Activated CD4-positive, alpha-beta T cell treated with anti-CD3 and anti-CD28 coated beads, Interleukin-2, amount 50 U/mL, for 24 hours (primary cell): ENCODE data around the gene PARVB.
"Not testable (repeated sequence)": the region's sequence is repeated elsewhere in the genome, so short reads cannot be mapped to it uniquely, and the experiment has no call there.

Experiments used
- DNase-seq, 2 donors: peaks; one replicate each; pipeline ENCODE4 v3.0.0-alpha.2; 2020; ENCODE audit warnings: low read depth in 1 of 2, low spot score in 1 of 2

The PARVB gene

DNA sequence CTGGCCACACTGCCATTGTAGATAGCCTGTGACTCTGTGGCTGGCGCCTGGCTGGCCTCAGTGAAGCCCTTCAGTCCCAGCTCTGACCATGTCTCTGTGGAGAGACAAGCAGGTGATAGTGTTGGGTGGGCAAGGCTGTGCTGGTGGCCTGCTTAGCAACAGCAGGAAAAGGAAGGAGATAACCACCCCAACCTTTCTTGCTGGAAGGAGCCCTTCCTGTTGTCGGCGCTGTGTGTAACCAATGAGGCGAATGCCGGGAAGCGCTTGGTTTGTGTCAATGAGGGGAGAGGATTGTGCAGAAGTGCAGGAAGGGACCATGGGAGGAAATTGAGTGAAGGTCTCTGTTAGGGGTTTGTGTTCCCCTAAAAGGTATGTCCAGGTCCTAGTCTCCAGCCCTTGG lies 27.3 kb downstream of the PARVB start:
- DNase-seq, result no peak

DNA sequence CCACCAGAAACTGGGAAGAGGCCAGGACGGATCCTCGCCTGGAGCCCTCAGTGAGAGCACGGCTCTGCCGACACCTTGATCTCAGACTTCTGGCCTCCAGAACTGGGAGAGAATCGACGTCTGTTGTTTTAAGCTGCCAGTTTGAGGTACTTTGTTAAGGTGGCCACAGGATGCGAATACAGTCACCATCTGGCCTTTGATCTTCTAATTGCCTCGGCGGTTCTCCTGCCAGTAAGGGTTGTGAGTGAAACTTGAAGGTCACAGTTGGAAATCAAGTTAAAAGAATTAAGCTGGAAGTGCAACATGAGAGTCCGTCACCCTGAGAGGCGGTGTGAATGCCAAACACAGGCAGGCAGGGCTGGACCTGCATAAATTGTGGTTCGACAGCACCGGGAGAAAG lies 27.9 kb downstream of the PARVB start:
- no peak for DNase-seq

DNA sequence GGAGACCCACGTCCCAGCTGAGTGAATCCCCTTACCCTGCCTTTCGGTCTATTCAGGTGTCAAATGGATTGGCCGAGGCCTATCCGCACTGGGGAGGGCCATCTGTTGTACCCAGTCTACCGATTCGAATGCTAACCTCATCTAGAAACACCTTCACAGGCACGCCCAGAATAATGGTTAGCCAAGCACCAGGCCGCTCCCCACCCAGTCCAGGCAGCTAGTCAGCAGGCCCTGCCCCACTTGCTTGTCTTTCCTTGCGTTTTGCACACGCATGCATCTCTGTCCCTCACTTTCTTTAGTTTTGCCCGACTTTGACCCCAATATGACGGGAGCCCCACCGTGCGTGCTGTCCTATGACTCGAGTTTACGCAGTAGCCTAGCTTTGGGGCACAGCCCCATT lies 31.7 kb downstream of the PARVB start:
- DNase-seq, result no peak

DNA sequence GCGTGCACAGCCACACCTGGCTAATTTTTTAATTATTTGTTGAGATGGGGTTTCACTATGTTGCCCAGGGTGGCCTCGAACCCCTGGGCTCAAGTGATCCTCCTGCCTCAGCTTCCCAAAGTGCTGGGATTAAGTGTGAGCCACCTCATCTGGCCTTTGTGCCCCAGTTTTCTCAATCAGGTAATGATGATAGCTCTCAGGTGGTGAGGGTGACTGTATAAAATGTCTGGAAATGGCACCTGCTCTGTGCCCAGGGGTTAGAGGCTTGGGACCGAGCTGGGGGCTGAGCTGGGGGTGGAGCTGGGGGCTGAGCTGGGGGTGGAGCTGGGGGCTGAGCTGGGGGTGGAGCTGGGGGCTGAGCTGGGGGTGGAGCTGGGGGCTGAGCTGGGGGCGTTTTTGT lies 32.5 kb downstream of the PARVB start:
- DNase-seq, result not testable (repeated sequence)

DNA sequence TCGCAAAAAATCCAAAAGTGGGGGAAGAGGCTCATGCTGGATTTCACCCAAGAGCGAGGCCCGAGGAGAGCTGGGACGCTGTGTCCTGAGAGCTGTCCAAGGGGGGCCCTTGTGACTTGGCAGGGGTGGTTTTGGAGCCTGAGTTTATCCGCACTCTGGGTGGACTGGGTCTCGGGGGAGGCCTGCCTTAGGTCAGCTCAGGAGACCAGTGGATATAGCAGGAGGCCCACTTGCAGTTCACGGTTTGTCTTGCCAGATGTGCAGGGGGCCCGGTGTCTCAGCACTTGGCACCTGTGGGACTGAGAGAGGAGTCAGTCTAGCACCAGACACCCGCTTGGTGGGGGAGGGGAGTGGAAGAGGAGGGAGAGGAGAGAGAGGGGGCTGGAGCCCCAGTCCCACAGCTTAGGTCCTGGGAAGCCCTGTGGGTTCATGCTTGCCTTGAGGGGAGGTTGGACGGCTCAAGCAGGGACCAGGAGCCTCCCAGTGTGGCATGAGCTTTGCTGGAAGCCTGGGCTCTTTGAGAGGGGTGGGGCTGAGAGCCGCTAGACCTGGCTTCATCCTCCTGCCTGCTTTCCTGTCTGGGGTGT lies 33.4 kb downstream of the PARVB start:
- DNase-seq, result no peak

DNA sequence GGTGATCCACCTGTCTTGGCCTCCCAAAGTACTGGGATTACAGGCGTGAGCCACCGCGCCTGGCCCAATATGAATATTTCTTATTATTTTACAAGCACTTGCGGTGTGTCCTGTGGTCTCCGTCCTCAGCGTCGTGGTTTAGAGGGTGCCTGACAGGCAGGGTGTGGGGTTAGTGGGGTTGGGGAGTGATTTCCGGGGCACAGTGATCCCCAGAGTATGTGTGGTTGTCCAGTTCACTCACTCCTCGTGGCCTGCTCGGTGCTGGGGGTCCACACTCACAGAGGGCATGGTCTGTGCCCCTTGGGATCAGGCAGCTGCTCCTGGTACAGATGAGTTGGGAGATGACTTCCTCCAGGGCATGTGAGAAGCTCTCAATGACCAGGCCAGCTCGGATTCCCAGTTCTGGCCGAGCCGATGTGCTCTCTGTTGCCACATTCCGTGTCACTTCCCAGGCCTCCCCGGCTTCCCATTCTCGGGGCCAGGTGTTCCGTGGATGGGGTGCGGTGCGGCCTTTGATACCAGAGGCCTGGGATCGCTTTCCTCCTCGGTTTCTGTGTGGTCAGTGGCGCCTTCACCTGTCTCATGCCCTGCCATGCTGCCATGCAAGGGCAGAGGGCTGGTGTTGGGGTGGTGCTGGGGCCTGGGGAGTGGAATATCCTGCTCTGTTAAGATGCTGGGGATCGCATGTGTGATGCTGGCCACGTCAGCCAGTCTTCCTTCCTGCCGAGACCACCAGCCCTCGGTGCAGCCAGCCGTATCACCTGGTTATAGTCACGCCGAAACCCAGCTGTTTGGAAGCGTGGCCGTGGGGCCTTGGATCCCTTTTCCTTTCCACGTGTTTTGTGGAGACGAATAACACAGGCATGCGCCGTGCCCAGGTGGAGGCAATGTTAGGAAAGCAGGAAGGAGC lies 39.6 kb downstream of the PARVB start:
- no peak for DNase-seq

DNA sequence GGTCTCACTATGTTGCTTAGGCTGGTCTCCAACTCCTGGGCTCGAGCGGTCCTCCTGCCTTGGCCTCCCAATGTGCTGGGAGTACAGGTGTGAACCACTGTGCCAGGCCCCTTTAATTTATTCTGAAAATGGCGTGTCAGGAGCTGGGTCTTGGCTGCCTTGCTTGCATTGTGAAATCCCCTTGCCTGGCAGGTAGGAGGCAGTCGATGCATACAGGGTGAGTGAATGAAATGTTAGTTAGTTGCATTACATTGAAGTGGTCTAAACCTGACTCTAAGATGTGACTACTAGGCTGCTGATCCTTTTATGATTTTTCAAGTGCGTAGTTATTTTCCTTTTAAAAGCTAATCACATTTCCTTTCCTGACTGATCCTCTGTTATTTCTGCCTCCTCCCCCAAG lies 42.9 kb downstream of the PARVB start:
- DNase-seq, result no peak

DNA sequence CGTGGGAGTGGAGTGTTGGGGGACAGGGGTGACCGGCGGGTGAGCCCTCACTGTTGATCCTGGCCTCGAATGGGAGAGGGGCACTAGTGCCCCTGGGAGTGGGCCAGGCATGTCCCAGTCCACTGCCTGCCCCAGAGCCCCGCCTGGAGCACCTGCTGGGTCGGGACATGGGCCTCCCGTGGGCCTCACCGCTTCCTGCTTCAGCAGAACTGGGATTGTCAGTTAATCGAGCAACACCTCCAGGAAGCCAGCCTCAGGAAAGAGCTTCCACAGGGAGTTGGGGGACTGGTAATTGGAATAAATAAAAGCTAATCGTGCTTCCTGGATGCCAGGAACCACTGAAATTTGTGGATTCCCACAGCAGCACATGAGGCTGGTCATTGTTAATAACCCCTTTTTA lies 43.8 kb downstream of the PARVB start:
- DNase-seq, result no peak

DNA sequence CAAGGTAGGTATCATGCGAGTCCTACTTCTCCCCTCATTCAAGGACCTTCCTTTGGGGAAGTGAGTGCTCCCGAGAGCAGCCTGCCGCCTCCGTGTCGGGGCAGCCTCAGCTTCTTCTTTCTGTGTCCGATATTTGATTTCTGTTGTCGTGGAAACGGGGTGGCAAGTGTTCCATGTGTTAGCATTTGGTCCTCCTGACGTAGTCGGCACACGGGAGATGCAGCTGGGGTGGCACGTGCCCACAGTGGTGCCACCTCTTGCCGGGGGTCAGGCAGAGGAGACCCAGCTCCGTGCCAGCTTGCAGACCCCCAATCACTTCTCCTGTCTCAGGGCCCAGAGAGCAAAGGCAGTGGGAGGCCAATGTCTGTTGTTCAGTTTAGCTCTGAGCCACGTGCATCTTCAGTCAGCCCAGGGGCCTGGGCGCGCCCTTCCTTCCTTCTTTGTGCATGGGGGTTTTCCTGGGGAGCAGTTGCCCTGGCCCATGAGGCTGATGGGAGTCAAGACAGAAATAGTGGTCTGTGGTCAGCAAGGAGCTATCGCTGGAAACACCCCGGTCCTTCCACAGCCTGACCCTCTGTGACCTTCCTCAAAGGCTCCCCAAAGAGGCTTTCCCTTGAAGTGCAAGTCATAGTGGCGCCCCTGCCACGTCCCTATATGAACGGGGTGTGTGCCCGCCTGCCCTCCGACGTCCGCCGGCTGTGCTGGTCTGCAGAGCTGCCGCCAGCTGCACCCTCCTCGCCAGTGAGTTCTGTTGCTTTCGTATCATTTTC lies 44.5 kb downstream of the PARVB start:
- DNase-seq, result no peak

DNA sequence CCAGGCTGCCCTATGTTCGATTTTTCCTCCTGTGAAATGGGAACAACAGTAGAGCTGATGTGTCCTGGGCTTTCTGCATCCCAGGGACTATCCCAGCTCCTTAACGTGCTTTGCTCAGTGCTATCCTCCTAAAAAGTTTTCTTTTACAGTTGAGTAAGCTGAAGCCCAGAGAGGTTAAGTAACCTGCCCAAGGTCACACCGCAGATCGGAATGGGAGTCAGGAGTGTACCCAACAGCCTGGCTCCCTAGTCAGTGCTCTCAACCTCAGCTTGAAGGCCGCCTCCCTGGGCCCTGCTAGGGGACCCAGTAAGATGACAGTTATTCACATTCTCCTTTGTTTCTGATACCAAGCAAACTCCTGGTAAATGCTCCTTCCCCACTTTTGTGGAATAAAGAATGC lies 45.9 kb downstream of the PARVB start:
- DNase-seq, result no peak

DNA sequence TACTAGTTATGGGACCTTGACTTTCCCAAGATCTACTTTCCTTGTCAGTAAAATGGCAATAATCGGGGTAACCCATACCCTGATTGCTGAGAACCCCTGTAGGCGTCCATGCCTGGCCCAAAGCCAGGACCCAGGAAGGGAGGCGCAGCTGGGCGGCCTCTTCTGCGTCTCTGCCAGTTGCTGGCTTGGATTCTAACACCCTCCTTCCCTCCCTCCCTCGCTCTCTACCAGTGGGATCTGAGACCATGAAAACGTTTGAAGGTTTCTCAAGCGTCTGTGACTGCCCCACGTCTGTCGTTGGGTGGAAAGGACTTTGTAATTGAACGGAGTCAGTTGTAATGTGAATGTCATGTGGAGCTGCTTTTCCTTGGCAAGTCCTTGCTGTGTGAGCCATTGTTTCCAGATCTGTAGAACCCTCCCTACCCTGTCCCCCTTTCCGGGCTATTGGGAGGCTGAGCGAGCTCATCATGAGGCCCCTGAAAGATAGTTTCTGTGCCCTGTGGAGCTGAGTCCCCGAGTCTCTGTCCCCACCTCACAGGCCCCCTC lies 47.8 kb downstream of the PARVB start:
- DNase-seq, result no peak

DNA sequence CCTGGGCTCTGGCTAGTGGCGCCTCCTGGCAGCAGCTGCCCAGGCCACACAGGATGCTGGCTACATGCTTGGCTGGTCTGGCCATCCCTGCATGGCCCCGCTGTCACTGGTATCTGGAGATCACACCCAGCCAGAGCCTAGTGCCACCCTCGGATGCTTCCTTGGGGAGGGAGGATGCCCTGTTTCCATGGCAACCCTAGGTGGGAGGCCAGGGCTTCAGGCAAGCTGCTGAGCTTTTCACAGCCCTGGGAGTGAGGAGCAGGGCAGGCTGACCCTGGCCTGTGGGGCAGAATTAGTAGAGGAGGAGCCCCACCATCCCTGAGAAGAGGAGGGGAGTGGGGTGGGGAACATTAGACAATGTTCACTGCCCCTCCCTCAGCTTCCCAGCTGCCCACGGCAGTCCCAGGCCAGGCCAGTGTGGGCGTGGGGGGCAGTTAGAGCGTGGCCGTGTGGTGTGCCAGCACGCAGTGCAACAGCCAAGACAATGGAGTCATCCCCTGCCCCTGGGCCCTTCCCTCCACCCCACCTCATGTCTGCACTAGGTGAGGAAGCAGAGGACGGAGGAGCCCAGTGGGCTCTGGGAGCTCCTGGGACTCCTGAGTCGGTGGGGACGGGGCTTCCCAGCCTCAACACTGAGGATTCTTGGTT lies 50.4 kb downstream of the PARVB start:
- no peak for DNase-seq

DNA sequence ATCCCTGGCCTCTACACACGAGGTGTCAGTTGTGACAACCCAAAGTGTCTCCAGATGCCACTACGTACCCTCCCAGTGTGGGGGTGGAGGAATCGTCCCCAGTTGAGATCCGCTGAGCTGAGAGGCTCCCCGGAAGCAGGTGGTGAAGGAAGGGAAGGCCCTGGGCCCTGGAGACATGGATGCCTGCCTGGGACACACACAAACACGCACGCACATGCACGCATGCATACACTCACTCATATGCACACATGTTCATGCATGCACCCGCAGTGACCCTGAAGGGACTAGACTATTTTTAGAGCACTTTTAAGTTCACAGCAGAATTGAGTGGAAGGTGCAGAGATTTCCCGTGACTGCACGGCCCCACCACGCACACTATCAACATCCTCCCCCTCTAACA lies 50.9 kb downstream of the PARVB start:
- DNase-seq, result no peak

DNA sequence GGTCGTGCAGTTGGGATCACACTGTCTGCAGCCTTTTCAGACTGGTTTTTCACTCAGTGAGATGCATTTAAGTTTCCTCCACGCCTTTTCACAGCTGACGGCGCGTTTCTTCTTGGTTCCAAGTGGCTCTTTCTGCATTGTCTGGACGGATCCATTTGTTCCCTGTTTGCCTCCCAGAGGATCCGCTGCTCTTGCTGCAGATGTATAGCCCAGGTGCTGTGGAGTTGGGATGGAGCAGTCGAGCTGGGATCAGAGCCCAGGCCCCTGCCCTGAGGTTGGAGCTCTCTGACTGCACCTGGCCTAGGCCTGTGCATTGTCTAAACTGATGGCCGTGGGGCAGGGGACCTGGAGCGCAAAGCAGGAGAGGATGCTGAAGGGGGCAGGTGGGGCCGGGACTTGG lies 51.6 kb downstream of the PARVB start:
- DNase-seq, result no peak

DNA sequence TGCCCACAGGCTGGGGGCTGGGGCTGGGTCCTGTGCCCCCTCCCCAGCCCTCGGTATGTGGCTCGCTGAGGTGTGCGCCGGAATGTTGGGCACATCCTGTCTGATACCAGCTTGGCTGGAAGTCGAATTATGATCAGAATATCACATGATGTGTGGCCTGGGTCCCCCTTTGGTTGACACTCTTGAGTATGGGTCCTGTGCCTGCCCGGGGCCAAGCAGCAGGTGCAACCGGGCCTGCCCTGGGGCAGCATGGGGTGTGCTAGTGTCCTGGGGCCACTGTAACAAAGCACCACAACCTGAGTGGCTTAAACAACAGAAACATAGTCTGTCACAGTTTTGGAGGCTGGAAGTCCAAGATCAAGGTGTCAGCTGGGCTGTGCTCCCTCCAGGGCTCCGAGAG lies 52.7 kb downstream of the PARVB start:
- DNase-seq, result no peak

DNA sequence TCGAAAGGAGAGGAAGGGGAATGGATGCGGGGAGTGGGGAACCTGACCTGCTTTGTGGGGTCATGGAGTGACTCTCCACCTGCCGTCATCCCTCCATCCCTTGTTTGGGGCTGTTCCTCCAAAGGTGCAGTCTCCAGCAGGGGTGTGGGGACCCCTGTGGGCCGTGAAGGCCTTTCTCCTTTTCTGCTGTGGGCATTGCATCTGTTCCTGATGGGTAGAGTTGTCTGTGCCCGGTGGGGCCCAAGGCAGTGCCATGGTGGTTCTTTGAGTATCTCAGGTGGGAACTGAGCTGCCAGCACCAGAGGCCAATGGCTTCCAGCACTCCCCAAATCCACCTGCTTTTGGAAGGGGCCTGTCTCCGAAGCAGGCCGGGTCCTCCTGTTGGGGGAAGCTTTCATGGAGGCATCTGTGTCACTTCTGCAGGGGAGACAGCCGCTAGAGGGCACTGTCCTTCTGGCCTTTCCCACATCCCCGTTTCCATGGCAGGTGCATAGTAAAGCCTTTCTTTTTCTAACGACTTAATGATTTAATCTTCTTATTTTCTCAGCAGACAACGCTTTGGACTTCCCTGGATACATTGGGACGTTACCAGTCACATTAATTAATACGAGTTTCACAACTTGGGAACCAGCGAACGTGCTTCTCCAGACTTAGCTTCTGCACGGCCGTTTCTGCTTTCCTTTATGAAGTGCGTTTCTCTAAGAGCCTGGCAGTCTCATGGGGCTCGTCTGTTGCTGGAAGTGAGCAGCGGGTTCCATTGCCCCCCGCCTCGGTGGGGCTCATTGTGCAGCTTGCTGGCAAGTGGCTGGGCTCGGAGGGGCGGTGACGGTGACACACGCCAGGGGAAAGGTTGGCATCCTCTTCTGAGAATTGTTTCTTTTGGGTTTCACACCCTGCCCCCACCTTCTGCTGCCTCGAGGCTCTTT lies 57.1 kb downstream of the PARVB start:
- DNase-seq, result peak; percentile 50 to 60

DNA sequence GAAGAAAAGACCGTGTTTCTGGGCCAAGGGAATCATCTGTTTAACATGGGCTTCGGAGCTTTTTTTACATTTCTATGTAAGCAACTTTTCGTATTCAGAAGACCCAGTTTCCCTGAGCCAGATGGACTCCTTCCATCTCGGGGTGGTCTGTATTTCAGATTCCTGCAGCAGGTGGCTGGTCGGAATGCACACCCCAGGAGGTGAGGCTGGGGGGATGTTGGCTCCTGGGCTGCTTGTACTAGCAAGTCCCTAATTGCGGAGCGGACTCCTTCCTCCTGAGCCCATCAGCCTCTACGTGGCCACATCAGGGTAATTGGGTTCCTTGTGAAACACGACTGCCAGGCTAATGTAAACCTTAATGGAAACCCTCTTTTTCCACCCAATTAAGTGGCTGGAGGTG lies 58.7 kb downstream of the PARVB start:
- DNase-seq, result no peak

DNA sequence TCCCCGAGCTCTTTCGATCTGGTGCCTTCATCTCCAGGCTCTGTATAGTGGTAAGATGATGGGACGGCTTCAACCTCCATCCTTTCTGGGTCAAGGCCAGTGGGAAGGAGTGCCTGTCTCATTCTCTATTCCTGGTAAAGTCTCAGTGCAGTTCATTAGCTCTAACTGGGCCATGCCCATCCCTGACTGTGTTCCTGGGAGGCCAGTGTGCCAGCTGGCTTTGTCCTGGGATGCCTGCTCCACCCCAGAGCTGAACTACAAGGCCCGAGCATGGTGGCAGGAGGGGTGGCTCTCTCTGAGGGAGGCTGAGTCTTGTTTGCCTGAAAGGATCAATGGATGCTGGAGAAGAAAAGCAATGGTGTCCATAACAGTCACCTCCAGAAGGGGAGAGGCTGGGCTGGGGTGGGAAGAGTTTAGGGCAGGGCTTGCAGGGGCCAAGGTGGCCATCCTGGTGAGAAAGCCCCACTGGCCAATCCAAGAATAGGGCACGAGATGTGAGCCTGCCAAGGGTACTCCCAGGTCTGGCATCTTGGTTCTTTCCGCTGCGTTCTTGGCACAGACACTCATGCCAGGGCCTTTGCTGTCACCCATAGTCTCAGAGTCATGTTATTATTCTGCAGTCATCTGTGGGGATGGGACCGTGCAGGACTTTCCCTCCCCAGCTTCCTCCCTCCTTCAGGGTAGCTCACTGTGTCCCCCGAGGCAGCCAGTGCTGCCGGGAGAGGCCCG lies 60.1 kb downstream of the PARVB start:
- DNase-seq, result no peak

DNA sequence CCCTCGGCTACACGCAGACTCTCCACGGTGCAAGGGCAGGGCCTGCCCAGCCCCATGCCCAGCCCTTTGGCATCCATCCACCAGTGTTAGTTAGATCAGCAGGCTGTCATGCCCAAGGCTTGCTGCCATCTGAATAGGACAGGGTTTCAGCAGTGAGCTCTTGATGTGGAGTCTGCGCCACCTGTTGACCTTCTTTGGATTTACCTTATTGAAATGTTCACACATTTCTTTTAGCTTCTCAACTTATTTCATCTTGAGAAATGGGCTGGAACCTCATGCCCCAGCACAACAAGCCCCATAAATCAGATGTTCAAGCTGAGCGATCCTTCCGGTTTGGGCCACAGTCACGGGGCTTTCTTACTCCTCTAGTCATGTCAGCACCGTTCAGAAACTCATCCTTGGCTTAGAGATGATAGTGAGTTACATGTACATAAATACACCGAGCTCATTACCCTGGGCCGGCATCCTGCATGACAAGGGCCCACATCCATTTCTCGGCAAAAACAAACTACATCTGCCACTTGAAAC lies 61.7 kb downstream of the PARVB start:
- DNase-seq, result no peak
